HG02763 (cell line): ENCODE data around the gene ARHGEF39.
"Not testable (repeated sequence)": the region's sequence is repeated elsewhere in the genome, so short reads cannot be mapped to it uniquely, and the experiment has no call there.

Experiments used
- ATAC-seq: cut with Tn5 transposase; IDR thresholded peaks from one replicate; pipeline ENCODE4 v1.9.1; 2021; ENCODE audit warnings: mild to moderate bottlenecking, moderate library complexity; ENCODE audit not compliant: unreplicated experiment

The ARHGEF39 gene

DNA sequence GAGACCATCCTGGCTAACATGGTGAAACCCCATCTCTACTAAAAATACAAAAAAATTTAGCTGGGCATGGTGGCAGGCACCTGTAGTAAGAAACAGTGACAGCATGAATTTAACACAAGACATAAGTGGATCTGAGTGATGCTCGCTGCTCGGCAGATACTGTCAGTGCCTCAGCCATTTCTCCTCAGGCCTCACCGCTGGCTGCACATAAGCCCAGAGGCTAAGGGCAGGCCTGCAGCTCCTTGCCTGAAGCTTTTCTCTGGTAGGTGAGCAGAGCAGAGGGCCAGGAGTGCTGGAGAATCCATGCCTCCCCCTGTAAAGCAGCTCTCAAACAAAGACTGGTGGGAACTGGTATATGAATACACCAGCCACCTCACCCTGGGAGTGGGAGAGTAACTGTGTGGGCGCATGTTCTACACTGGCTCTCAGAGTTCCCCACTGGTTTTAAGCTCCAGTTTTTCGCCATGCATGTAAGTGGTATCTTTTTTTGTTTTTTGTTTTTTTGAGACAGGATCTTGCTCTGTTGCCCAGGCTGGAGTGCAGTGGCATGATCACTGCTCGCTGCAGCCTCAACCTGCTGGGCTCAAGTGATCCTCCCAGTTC, 36.5 kb downstream of the ARHGEF39 start:
- no peak for ATAC-seq

DNA sequence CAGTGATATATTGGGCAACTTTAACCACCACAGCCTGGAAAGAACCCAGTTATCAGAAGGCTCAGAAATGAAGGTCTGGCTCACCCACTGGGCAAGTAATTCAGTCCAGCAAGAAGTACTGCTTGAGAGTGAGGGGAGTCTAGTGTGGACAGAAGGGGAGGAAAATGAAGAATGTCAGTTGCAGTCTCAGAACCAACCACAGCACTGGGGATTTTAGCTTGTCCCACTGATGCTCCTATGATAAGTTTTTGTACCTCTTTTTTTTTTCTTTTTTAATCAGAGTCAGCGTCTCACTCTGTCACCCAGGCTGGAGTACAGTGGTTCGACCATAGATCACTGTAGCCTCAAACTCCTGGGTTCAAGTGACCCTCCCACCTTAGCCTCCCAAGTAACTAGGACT, 37.4 kb downstream of the ARHGEF39 start:
- ATAC-seq, result no peak

DNA sequence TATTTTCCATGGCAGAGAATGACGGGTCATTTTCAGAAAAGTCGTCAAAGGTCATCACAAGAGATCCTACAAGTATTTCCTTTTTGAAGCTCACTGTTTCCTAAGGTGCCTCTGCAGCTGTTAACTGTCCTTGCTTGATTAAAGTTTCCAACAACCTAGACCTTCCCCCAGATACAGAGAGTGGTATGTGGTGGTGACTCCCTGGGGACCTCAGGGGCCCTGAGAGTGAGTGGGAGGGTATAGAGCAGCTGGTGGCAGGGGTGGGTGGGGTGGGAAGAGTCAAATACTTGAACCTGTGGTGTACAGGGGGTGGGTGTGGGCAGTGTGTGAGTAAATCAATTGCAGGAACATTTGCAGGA, 45.2 kb downstream of the ARHGEF39 start:
- ATAC-seq, result peak; percentile 66

DNA sequence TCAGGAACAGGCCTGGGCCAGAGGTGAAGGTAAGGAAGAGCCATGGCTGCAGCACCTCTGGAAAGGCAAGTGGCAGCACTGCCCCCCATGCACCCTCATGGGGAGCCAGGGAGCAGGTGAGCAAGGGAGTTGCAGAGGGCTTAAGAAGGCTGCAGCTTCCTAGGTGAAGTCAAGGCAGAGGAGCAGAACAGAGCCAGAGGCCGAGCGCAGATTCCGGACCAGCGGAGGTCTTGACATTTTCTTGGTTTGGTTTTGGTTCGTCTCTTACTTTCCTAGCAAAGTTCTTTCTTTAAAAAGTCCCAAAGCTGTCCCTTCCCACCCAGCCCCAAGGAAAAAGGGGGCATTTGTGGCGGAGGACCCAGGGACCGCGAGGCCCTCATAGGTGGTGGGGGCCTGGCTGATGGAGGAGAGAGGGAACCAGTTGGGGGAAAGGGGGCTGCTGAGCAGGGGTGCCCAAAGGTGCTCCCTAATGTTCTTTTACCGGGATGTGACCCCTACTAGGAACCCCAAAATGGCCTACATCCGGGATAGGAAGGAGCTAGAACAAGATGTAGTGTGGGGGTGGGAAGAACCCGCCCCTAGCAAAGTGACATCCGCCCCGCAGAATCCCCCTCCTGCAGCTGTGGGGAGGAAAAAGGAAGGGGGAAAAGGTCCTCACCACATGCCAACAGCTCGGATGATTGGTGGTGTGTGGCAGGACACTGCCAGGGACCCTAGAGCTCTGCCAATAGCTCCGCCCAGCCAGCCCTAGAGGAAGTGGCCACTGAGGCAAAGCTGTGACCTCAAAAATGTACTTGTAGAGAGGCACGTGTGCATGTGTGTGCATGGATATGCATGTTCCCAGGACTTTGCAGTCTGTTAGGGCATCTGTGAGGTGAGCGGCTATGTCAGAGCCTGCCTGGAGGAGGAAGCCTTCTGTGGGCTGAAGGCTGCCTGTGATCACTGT, 45.9 kb downstream of the ARHGEF39 start:
- peak; percentile 35 for ATAC-seq

DNA sequence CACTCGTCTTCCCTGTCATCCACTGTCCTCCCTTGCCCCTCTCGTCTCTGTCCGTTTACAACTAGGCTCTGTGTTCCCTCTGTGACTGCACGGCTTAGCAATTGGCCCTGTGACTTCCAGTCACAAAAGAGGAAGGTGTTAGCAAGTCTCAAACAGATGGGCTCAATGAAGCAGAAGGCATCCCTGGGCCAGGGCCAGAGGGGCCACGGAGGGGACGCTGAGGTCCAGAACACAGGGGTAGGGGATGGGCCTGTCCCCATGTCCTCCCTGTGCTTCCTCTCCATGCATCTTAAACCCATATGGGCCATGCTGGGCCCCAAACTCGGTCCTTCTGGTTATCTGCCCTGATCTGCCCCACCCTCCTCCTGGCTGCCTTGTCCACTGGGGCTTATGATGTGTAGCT, 46.7 kb downstream of the ARHGEF39 start, which contains the start of gene CD72:
Gene CD72 (minus strand): TSS at position 89 of the 403 bp plus-strand sequence. CDS start 110 bp downstream, outside the sequence.
- no peak for ATAC-seq

DNA sequence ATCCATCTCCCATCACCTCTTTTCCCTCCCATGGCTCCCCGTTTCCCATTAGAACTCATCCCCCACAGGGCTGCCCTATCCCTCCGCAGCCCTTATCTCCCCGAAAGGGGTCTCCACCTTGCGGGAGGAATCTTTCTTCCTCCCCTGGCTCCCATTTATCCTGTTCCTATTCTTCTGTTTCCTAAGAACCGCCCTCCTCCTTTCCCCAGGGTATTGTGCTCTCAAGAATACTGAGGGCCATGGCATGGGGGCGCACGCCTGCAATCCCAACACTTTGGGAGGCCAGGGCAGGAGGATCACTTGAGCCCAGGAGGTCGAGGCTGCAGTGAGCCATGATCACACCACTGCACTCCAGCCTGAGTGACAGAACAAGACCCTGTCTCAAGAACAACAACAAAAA, 47.4 kb downstream of the ARHGEF39 start:
- no peak for ATAC-seq

DNA sequence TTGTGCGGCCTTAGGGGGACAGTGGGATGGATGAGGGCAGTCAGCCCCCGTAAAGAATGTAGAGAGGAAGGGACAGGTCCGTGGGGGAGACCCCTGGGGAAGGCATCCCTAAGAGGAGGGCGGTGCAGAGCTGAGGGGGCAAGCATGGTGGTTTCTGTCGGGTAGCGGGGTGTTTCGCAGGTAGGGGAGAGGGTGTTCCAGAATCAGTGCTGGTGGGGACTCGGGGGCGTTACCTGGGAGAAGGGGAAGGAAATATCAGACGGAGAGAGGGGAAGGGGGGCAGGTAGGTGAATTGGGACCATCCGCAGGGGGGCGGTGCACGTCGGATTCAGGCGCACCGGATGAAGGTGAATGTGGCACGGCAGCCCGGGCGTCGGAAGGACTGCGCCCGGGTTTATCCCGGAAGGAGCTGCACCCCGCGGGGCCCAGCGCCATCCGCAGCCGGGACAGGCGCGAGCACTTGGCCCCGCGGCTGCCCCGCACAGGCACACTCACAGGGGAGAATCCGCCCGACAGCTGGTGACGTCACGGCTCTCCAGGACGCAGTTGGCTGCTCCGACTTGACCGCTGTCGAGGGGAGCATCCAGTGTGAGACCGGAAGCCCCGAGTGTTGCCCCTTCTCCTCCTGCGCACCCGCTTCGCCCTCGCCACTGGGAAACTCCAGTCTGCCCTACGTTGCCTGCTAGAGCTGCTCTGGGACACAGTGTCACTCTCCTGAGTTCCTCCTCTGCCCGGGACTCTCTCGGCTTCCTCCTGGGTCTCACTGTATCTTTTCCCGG, 48.1 kb downstream of the ARHGEF39 start:
- ATAC-seq, result no peak

DNA sequence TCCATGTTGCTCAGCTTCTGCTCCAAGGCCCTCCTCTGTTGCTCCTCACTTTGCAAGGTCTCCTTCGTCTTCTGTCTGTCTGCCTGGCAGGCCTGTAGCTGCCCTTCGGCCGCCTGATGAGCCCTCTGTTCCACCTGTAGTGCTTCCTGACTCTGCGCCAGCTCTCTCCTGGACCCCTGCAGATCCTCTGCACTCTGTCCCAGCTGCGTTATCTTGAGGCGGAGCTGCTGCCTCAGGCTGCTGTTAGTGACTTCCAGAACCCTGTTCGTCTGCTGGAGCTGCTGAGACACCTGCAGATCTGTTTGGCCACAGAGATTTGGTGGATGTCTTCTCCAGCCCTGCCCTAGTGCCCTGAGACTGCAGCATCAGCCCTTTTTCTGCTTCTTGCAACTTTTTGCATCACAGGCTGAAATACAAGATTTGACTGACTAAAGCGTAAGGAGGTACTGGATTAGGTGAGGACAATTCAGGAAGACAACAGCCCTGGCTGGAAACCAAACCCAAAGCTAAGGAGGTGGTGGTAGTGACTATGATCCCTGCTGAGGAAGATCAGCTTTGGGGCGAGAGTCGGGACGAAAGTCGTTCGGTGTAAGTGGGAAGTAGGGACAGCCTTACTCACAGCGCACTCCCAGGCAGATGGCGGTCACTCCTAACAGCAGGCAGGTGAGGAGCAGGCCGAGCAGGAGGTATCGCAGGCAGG, 48.9 kb downstream of the ARHGEF39 start:
- no peak for ATAC-seq

DNA sequence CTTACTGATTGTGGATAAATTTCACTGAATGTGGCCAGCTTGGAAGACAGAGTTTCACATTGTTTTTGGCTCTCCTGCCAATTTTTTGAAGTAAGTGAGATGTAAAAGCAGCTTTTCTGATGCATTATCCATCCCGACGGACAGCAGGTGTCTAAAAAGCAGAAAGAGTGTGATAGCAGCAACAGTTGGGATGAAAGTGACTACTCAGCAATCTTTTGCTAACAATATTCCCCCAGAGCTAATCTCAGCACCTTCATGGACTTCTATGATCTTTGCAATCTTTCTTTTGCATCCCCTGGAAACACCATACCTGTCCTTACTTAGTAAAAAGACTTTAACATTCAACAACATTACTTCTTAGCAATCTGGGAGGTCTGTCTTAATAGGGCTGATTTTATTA, 52.2 kb downstream of the ARHGEF39 start:
- no peak for ATAC-seq

DNA sequence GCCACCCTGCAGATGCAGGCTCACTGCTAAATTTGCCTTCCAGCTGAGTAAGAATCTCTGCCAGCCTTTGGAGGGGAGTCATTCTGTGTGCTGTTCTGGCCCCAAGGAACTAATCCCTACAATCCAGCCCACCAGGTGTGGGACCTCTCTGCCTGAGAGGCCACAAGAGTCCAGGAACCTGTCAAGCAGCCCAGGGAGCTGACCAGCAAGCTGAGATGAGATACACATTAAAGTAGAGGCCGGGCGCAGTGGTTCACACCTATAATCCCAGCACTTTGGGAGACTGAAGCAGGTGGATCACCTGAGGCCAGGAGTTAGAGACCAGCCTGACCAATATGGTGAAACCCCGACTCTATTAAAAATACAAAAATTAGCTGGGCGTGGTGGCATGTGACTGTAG, 52.9 kb downstream of the ARHGEF39 start:
- not testable (repeated sequence) for ATAC-seq

DNA sequence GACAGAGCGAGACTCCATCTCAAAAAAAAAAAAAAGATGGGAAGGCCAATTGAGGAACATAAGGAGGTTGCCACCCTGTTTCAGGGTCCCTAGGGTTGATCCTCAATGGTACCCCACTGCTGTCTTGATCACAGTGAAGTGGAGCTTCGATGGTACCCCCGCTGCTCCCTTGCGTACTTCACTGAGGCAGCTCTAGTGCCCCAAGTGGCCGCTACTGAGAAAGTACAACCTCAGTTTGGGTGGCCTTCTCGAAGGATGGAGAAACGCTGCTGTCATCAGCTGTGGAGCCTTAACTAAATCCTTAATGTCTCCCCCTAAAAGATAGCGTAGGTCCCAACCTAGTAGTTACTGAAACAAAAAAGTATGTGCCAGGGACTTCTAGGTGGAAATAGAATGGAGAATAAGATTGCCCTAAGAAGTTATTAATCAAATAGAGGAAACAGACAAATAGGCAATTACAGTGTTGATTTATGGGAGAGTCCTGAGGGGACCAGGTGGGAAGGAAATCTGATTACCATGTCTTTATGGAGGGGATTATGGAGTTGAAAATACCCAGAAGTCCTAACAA, 53.7 kb downstream of the ARHGEF39 start:
- ATAC-seq, result no peak

DNA sequence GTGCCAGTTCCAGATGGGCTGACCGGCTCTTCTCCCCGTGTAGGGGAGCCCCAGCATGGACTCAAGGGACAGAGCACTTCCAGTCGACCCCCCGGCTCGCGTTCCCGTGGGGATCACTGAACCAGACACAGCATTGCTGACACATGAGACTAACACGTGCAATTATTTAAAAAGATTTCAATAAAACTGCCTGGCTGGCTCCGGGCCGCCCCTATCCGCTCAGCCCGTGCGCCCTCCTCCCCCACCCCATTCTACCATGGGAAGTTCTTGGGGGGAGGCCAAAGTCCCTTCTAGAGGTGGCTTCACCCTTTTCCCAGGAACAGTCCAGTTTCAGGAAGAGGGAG, 55.2 kb downstream of the ARHGEF39 start:
- no peak for ATAC-seq
